Esophagus squamous epithelium (tissue), 5 donors: ENCODE results near the gene CARD11. TPM values are rescaled to one million over a fixed set of nuclear protein-coding genes. Genes with fewer than 3 reads are reported as not detected.

Experiments used
- DNase-seq: peaks from one replicate; lab custom pipeline; 2025; lab: John Stamatoyannopoulos, UW
- H3K27ac ChIP-seq, 4 donors: fragments of 200-600 bp; sonication (generic); one replicate each; pipeline ENCODE4 v1.5.1; 2016 to 2019; ENCODE audit warnings: mild to moderate bottlenecking in 1 of 4
- H3K27me3 ChIP-seq, 4 donors: fragments of 200-600 bp; sonication (generic); 1 replicate in 3 of 4; 2 replicates in 1 of 4; pipeline versions ENCODE4 v1.5.1 to v1.6.0; 2017 to 2021; ENCODE audit warnings: antibody characterized with exemption in 1 of 4
- H3K36me3 ChIP-seq, 3 donors: fragments of 200-600 bp; sonication (generic); one replicate each; pipeline ENCODE4 v1.5.1; 2016 to 2019
- H3K4me1 ChIP-seq, 3 donors: fragments of 200-600 bp; sonication (generic); one replicate each; pipeline ENCODE4 v1.5.1; 2017 to 2019
- H3K4me3 ChIP-seq, 4 donors: fragments of 200-600 bp; sonication (generic); 1 replicate in 3 of 4; 2 replicates in 1 of 4; pipeline ENCODE4 v1.5.1; 2016 to 2019; ENCODE audit warnings: mild to moderate bottlenecking in 2 of 4, moderate library complexity in 1 of 4
- H3K9me3 ChIP-seq, 3 donors: fragments of 200-600 bp; sonication (generic); one replicate each; pipeline ENCODE4 v1.5.1; 2016 to 2019
- POLR2A ChIP-seq, 4 donors: fragments of 450-650 bp; IDR thresholded peaks; one replicate each; pipeline ENCODE4 v1.6.1; 2017; ENCODE audit warnings: antibody characterized with exemption in 4 of 4, mild to moderate bottlenecking in 4 of 4, moderate library complexity in 3 of 4
- WGBS, 2 donors: methylation state at CpG; one replicate each; pipeline ENCODE4 v1.1.5; 2018; 5-methylcytosine and 5-hydroxymethylcytosine counted together
- intact Hi-C: fragments of 100-400 bp; cut with DNase I; formaldehyde crosslinking; loops from one replicate; pipeline ENCODE4 v1.15.0; 2022
- total RNA-seq, 4 donors: library from RNA; depleted of rRNA; stranded (reverse); fragments of >200 nt; gene quantifications; one replicate each; pipeline ENCODE4 v1.1.0, GENCODE V29; 2016
- TF ChIP-seq, protein P1 (sequence below), 6 experiments: fragments of 450-650 bp in 4 of 6; fragments of 200-600 bp in 2 of 6; sonication (generic) in 2 of 6; IDR thresholded peaks; one replicate each; pipeline ENCODE4 v1.5.1; 2016 to 2019; ENCODE audit warnings: antibody characterized with exemption in 6 of 6, mild to moderate bottlenecking in 4 of 6, moderate library complexity in 4 of 6
- donor health status: DM: yes; HTN: yes; CAD: no.

The CARD11 gene
- total RNA-seq, 4 donors from 2014 or later = 0.92 to 2.6 (median 1.6) TPM

DNA sequence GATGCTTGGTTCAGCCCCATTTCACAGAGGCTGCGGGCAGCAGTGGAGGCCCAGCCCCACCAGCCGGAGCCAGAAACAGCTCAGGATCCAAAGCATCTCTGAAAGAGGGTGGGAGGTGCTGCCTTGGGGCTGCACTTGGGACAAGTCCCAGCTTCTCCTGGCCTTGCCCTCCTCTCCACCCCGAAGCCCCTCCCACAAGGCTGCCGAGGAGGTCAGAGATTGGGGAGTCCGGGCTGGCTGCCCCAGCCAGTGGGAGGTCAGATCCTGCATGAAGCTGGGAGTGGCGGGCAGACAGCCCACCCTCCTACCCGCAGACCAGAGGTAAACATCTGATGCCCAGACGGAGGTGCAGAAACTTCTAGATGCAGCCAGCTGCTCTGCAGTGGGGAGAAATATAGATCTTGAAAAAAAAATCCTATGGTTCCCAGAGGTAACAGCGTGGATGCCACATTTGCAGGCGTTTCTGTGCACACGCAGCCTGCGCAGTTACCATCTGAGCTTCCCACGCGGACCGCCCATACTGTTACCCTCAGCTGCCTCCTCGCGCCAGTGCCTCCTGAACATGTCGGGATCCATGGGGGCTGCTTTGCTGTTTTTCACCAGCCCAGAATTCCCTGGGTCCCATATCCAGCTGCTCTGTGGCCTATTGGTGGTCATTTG, 162.7 kb downstream of the CARD11 start:
- no peak for DNase-seq
- Histone ChIP-seq H3K9me3 (no peaks in the 10 kb centered on the region), H3K36me3 (no peaks in the 10 kb centered on the region), H3K4me1 (peaks cover 0 to 14% (median 0%) of the 10 kb centered on the region in 3 donors), H3K4me3 (no peak overlapping the region), H3K27me3 (peaks cover 0 to 12% (median 0%) of the 10 kb centered on the region in 4 donors), H3K27ac (no peak overlapping the region)
- 65 to 76% methylated on average over 13 to 17 of the region's 18 CpGs for WGBS, 2 donors
- intact Hi-C loops = no loop called here
- TF ChIP-seq, protein P1, sequence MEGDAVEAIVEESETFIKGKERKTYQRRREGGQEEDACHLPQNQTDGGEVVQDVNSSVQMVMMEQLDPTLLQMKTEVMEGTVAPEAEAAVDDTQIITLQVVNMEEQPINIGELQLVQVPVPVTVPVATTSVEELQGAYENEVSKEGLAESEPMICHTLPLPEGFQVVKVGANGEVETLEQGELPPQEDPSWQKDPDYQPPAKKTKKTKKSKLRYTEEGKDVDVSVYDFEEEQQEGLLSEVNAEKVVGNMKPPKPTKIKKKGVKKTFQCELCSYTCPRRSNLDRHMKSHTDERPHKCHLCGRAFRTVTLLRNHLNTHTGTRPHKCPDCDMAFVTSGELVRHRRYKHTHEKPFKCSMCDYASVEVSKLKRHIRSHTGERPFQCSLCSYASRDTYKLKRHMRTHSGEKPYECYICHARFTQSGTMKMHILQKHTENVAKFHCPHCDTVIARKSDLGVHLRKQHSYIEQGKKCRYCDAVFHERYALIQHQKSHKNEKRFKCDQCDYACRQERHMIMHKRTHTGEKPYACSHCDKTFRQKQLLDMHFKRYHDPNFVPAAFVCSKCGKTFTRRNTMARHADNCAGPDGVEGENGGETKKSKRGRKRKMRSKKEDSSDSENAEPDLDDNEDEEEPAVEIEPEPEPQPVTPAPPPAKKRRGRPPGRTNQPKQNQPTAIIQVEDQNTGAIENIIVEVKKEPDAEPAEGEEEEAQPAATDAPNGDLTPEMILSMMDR (IDR thresholded peaks at IDR 0.05) = no peak
- TF ChIP-seq POLR2A (IDR thresholded peaks at IDR 0.05) = no peak

DNA sequence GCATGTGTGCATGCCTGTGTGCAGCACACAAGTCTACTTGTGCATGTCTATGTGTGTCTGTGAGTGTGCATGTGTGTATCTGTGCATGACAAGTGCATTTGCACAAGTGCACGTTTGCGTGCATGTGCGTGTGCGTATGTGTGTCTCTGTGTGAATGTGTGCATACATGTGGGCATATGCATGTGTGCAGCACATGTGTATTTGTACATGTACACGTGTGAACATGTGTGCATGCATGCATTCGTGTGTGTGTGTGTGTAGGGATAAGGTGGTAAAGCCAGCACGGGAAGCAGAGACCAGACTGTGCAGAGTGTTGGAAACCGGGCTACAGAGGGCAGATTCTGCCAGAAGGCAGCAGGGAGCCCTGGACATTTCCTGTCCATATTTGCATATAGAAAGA, 163.6 kb downstream of the CARD11 start:
- WGBS, 2 donors = 69 to 79% methylated on average over 8 of the region's 8 CpGs
- no peak for DNase-seq
- intact Hi-C loops = no loop called here

DNA sequence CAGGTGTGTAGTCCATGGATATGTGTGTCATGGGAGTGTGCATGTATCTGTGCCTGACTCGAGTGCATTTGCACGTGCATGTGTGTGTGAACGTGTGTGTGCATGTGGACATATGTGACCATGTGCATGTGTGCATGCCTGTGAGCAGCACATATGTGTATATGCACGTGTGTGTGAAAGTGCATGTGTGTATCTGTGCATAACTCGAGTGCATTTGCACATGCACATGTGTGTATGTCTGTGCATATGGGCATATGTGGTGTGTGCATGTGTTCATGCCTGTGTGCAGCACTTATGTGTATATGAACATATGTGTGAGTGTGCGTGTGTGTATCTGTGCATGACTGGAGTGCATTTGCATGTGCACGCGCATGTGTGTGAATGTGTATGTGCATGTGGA, 164.3 kb downstream of the CARD11 start:
- 88 to 89% methylated on average over 8 of the region's 8 CpGs for WGBS, 2 donors
- no peaks in the 10 kb centered on the region for H3K36me3 ChIP-seq
- no peaks in the 10 kb centered on the region for H3K9me3 ChIP-seq
- no peak for TF ChIP-seq POLR2A (IDR thresholded peaks at IDR 0.05)
- TF ChIP-seq, protein P1 (IDR thresholded peaks at IDR 0.05) = no peak
- H3K4me3 ChIP-seq = no peak overlapping the region
- no peak overlapping the region for H3K27ac ChIP-seq
- intact Hi-C loops = no loop called here
- H3K27me3 ChIP-seq = peaks cover 0 to 8% (median 0%) of the 10 kb centered on the region in 4 donors
- H3K4me1 ChIP-seq = peaks cover 0 to 14% (median 0%) of the 10 kb centered on the region in 3 donors
- no peak for DNase-seq

More for the DNA sequence above, 163.6 kb downstream of the CARD11 start:
- Histone ChIP-seq H3K4me1 (peaks cover 0 to 14% (median 0%) of the 10 kb centered on the region in 3 donors), H3K27ac (no peak overlapping the region), H3K27me3 (peaks cover 0 to 8% (median 0%) of the 10 kb centered on the region in 4 donors), H3K4me3 (no peak overlapping the region), H3K9me3 (no peaks in the 10 kb centered on the region), H3K36me3 (no peaks in the 10 kb centered on the region)
- TF ChIP-seq, protein P1 (IDR thresholded peaks at IDR 0.05) = no peak
- no peak for TF ChIP-seq POLR2A (IDR thresholded peaks at IDR 0.05)

DNA sequence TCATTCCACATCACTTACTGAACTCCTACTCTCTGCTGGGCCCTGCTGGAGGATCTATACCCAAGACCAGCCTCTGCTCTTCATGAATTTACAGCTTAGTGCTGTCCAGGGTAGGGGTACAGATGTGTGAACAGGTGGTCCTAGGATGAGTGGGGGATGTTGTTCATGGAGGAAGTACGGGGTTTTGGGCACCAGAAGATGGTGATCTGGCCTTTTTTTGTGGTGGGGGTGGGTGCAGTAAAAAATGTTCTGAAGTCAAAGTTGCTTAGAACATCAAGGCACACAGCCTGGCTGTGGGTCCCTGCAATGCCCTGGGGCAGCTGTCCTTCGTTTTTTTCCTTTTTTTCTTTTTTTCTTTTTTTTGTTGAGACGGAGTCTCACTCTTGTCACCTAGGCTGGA, 165.4 kb downstream of the CARD11 start:
- Histone ChIP-seq H3K27ac (no peak overlapping the region), H3K4me1 (peaks cover 0 to 20% (median 0%) of the 10 kb centered on the region in 3 donors), H3K9me3 (no peaks in the 10 kb centered on the region), H3K27me3 (peaks cover 0 to 6% (median 0%) of the 10 kb centered on the region in 4 donors), H3K36me3 (no peaks in the 10 kb centered on the region), H3K4me3 (no peak overlapping the region)
- no peak for TF ChIP-seq POLR2A (IDR thresholded peaks at IDR 0.05)
- TF ChIP-seq, protein P1 (IDR thresholded peaks at IDR 0.05) = no peak
- DNase-seq = no peak
- WGBS, 2 donors = 62 to 74% methylated on average over 3 of the region's 3 CpGs
- intact Hi-C loops = no loop called here

DNA sequence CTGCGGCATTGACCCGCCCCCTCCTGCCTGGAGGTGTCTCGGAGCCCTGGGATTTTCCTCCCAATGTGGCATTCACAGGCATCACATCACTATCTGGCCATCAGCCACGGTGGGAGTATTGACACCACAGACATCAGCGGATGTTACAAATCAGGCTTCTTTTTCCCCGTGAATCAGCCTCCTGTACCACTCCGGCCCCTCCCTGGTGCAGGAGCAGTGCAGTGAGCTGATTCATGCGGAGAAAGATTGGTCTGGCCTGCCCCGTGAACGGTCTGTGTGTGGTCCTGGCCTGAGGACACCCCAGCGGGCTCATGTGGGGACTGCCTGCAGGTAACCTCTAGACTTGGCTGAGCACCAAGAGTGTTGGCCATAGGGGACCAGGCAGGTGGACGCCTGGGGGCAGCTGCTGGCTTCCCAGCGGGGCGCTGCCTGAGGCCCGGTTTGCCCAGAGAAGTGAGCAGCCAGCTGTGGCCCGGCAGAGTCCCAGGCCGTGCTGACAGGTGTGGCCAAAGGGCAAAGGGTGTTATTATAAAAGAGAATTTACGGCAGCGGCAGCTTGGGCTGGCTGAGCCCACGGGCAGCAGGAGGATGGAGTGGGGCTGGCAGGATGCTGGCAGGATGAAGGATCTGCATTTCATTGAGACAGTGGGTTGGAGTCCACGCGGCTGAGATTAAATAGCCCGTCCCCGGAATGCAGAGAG, 167.5 kb downstream of the CARD11 start:
- Histone ChIP-seq H3K36me3 (no peaks in the 10 kb centered on the region), H3K27ac (no peak overlapping the region), H3K4me1 (peaks cover 0 to 22% (median 0%) of the 10 kb centered on the region in 3 donors), H3K9me3 (no peaks in the 10 kb centered on the region), H3K4me3 (no peak overlapping the region), H3K27me3 (peaks cover 0 to 4% (median 0%) of the 10 kb centered on the region in 4 donors)
- 66 to 69% methylated on average over 9 to 18 of the region's 24 CpGs for WGBS, 2 donors
- no peak for DNase-seq
- no peak for TF ChIP-seq POLR2A (IDR thresholded peaks at IDR 0.05)
- TF ChIP-seq, protein P1 (IDR thresholded peaks at IDR 0.05) = no peak
- intact Hi-C loops = no loop called here
